Stimulated activated CD4-positive, alpha-beta T cell treated with anti-CD3 and anti-CD28 coated beads, Interleukin-2, amount 100 ng/mL, for 4 hours (primary cell): ENCODE measurements around the gene PTPRK.
A peak's percentile ranks its signal among the peaks of the same experiment; 100 is the strongest.
"Not testable (repeated sequence)": the region's sequence is repeated elsewhere in the genome, so short reads cannot be mapped to it uniquely, and the experiment has no call there.

Source experiments
- DNase-seq: peaks from one replicate; pipeline ENCODE4 v3.0.0-alpha.2; 2020; ENCODE audit warnings: low read depth

The PTPRK gene

DNA sequence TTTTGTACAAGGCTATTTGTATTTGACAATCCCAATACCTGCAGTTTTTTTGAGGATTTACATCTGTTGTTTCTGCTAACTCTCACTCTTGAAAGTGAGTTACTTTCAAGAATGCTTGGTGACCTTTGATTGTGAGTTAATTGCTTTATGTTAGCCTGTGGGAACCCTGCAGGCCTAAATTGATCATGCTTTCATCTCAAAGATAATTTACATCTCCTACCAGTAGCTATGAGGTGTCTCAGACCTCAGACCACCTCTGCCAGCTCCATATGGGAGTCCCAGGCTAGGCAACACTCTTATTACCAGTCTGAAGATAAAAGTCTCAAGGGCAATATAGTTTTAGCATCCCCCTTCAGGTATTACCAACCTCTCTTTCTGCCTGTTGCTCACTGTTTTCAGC lies 503.1 kb downstream of the PTPRK start:
- DNase-seq: no peak

DNA sequence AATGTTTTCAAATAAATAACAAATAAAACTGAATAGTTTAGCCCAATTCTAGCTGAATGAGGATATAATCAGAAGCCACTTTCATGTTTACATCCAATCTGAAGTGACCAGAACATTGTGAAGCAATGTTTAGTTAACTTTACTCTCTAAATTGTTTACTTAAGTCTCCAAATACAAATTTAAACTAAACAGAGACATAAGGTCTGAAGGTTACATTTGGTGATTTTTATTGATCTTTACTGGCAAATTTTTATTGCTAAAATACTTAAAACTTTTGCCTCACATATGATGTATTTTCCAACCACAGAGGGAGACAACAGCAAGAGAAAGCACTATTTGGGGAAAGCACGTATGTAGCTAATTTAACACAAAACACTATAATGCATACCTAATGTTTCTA lies 512.7 kb downstream of the PTPRK start:
- no peak for DNase-seq

DNA sequence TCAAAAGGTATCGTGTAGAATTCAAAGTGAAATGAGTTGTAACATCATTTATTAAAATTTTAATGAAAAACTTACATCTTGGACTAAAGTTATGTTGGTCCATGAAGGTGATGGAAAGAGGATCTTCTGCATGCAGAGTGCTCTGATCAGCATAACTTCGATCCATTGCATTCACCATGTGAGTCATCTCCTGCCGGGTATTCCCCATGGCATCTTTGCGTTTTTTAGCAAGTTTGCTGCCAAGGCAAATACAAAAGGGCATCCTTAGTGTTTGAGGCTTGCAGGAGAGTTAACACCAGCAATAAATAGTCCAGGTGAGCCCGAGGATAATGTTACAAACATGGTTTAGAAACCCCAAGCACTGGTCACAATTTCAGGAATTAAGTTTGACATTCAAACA lies 515.4 kb downstream of the PTPRK start:
- no peak for DNase-seq

GRCh38 chr6:128000363-128000762 lies 520.0 kb downstream of the PTPRK start:
- DNase-seq: no peak

DNA sequence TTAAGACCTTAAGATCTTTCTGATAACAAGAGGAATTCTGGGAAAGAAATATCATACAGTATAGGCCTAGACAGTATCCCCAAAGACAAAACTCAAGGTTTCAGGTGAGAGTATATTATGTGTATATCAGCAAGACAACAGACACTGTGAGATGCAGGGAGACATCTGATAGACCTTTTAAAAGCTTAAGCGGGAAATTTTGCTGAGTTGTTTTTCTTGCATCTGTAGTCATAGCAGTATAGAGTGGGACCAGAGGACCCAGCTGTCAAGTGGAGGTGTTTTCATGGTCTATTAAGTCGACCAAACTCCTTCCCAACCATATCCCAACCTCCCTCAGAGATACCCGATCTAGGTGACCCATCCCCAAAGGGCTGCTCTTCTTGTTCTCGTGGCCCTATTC lies 521.4 kb downstream of the PTPRK start:
- no peak for DNase-seq

DNA sequence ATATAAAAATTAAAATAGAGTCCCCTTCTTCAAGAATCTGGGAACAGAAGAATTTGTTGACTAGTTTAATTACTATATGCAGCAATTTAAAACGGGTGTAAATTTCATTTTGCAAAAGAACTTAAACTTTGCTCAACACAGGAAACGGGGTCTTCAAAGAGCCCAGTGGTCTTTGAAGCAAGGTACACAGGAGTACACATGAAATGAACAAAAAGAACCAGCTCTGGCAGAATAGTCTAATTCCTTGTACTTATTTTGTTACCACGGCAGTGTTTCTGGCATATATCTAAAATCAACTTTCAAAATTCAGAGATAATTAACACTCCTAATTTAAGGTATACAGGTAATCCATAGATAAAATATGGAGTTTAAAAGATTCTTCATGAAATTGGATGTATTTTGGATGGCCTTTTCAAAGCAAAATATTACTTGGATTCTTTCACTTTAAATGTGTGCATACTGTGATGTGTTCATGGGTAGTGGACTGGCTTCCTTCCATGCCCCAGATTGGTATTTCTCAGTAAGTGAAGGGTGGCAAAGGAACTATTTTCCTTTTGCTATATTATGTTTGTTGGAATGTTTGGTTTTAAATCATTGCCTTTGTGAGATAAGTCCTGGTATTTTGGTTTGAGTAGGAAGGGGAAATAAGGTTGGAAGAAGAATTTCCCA lies 522.8 kb downstream of the PTPRK start:
- no peak for DNase-seq

DNA sequence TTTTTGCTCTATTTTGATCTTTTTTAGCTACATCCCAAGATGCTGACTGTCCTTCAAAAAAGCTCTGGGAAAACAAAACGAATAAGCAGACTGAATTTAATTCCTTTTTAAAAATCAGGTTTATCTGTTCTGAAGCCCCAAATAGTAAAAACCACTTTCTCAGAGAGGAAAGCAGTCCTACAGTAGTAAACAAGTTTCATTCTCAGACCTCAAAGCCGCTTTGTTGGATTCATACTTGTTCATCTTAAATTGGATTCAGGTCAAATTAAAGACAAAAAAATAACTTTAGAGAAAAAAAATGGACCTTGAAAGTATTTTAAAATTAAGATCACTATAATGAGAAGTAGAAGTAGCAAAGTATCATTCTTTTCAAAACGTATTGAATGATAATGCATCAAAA lies 523.5 kb downstream of the PTPRK start:
- DNase-seq: no peak

- no peak for DNase-seq
These were observed 528.3 kb downstream of the PTPRK start for GRCh38 chr6:127992144-127992543.

DNA sequence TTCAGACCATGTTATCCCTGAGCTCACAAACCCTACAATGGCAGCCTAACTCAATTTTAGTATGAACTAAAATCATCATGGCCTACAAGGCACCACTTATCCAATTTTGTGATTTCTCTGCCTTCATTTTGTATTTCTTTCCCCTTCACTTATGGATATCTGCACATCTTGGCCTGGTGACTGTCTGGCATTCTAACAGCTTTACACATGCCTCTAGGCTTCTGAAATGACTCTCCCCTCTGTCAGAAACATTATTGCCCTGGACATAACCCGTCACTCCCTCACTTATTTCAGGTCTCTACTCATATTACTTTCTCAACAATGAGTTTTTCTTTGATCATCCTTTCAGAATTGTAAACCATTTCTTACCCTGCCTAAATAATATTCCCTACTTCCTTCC lies 530.3 kb downstream of the PTPRK start:
- DNase-seq: no peak

- DNase-seq: no peak
These were observed 539.4 kb downstream of the PTPRK start for GRCh38 chr6:127980996-127981395.

- not testable (repeated sequence) for DNase-seq
These were observed 542.2 kb downstream of the PTPRK start for GRCh38 chr6:127978185-127978584.

DNA sequence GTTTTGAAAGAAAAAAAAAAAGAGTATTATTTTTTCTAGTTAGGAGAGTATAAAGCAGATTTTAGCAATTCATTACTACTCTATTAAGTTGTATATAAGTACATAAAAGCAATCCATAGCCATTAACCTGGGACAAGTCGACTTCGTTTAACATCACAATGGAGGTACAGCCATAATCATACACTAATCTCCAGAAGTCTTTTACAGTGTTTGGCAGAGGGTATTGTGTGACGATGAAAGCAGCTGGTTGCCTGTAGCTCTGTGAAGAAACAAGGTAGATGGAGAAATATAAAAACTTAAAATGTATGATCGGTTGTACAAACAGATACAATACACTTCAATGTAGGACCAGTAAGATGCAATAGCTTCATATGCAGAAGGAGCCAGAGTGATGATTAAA lies 543.6 kb downstream of the PTPRK start:
- no peak for DNase-seq

- DNase-seq: no peak
These were observed 544.3 kb downstream of the PTPRK start for GRCh38 chr6:127976111-127976510.

GRCh38 chr6:127972815-127973214 lies 547.6 kb downstream of the PTPRK start:
- DNase-seq: peak; percentile 23

- DNase-seq: peak; percentile 28
These were observed 548.4 kb downstream of the PTPRK start for GRCh38 chr6:127971945-127972391.

GRCh38 chr6:127971386-127971785 lies 549.0 kb downstream of the PTPRK start:
- no peak for DNase-seq

DNA sequence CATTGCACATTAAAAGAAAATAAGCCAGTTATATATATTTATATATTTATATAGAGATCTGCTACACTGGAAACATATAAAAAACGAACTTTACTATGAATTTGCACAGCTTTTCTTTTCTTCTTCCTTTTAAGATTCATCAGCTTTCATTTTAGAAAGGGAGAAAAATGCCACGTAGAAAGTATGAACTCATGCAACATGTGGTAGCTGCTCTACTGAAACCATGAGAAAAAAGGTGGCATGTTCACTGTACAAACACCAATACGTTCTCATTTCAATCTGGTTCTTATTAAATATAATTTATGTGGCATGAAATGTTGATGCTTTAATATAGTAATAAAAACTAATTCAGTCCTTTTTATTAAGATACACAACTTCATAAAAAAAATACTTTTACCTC lies 550.7 kb downstream of the PTPRK start:
- no peak for DNase-seq

DNA sequence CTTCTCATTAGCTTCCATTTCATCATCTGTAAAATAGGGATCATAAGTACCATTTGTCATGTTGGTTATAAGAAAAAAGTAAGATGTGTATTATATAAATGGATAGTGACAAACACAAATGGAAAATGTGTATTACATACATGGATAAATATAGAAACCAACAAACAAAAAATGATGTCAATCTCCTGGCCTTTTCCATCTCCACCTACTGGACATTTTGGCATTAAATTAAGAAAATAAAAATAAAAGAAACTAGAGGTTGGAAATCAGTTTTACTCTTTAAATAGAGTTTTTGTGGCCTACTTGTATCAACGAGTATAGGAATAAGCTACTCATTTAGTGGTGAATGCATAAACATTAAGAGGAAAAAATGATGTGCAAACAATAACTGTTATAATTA lies 552.0 kb downstream of the PTPRK start:
- DNase-seq: no peak

DNA sequence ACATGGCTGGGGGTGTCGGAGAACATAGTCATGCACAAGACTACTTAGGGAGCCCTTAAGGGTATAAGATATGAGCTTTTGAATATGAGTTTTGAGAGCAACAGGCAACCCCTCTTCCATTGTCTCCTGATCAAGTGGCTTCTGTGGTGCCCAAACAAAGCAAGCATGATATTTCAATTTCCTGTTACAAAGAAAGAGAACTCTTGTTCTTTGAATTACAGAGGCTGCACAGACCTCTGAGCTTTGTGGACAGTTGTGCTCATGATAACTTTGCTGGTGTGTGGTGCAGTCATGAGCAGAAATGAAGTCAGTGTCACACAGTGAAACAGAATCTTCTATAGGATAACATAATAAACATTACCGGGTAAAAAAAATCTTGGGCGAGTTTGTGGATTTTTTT lies 552.7 kb downstream of the PTPRK start:
- no peak for DNase-seq

GRCh38 chr6:127966616-127967015 lies 553.8 kb downstream of the PTPRK start:
- DNase-seq: no peak

DNA sequence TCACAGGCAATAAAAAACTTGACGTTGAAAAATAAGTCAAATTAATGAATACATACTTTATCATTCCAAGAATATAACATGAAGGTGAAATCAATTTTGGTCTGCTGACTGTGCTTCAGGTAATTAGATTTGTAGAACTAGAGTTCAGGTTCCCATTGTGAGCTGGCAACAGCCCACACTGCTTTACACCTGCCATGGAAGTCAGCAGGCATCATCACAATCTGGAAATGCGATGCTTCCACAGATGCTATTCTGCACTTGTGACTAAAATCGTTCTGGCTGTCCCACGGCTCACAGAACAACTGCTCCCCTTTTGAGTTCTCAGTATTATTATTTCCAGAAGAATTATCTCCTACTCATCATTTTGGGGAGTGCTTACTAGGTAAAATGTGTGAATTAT lies 556.9 kb downstream of the PTPRK start:
- no peak for DNase-seq

- DNase-seq: no peak
These were observed 560.5 kb downstream of the PTPRK start for GRCh38 chr6:127959869-127960268.

DNA sequence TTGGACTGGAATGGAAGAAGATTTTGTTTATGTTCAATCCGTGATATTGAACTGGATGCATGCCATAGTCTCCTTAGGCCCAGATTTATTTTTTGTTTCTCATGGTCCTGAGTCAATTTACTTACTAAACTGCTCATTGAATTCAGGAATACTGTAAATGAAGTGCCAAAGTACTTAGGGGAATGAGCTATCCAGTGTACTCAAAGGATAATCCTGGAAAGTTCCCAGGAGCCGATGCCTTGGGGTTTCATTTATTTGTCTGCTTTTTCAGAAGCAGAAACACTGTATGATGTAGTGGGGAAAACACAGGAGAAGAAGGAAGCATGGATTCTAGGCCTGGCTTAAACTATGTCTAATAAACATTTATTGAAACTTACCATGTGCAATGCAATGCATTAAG lies 563.4 kb downstream of the PTPRK start:
- no peak for DNase-seq

DNA sequence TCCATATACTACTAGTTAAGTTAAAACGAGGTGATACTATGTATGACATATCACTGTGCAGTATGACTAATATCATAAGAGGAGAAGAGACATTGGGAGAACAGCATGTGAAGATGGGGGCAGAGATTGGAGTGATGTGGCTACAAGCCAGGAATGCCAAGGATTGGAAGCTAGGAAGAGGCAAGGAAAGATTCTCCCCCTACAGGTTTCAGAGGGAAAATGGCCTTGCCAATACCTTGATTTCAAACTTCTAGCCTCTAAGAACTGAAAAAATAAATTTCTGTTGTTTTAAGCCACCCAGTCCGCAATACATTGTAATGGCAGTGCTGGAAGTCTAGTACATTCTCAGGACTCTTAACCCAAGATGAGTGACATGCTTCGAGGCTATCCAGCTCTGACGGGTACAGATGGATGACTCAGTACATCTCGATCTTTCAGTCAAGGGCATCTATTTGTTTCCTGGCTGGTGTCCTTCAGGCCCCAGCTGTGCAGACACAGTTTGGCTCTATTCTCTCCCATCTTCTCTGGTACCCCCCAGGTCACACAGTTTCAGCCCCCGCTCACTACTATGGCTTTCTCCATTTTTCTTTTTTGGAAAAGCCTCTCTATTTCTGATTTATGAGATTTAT lies 564.0 kb downstream of the PTPRK start:
- DNase-seq: no peak
